PFSK-1 (cell line): ENCODE measurements around the gene SLMAP.

Experiments
- POLR2AphosphoS5 ChIP-seq: IDR thresholded peaks from 2 replicates; pipeline ENCODE4 v1.6.1; 2012; ENCODE audit warnings: low read depth, mild to moderate bottlenecking, control low read depth, low read length, moderate library complexity
- REST ChIP-seq, 2 experiments: IDR thresholded peaks; 2 replicates each; pipeline versions ENCODE4 v1.6.1 to v1.8.0; 2011 to 2012; ENCODE audit warnings: low read depth in 2 of 2, low read length in 2 of 2, control low read depth in 1 of 2, inconsistent platforms in 1 of 2, mild to moderate bottlenecking in 1 of 2, moderate library complexity in 1 of 2; ENCODE audit not compliant: insufficient read depth in 1 of 2
- SIN3A ChIP-seq: IDR thresholded peaks from 2 replicates; pipeline ENCODE4 v1.6.1; 2012; ENCODE audit warnings: mild to moderate bottlenecking, low read length, moderate library complexity, borderline replicate concordance; ENCODE audit not compliant: insufficient read depth
- TAF1 ChIP-seq: IDR thresholded peaks from 2 replicates; pipeline ENCODE4 v1.6.1; 2012; ENCODE audit warnings: low read length, control low read depth, borderline replicate concordance; ENCODE audit not compliant: insufficient read depth

- TF ChIP-seq REST (IDR thresholded peaks at IDR 0.05; ENCODE audit: insufficient read depth in 1 of 2, low read depth in 2 of 2, low read length in 2 of 2) (no peak), SIN3A (no peak), TAF1 (no peak), POLR2AphosphoS5 (no peak)
These were observed 95.2 kb downstream of the SLMAP start for GRCh38 chr3:57851304-57851703.
